NCI-H146 (cell line): Measurements from ENCODE around the gene PAX2.

Source experiments
- DNase-seq: peaks from one replicate; lab custom pipeline; 2025; lab: John Stamatoyannopoulos, UW

The PAX2 gene

GRCh38 chr10:100817268-100817839, 72.0 kb downstream of the PAX2 start:
- no peak for DNase-seq

- DNase-seq: no peak
Measured at GRCh38 chr10:100819424-100819823, 74.0 kb downstream of the PAX2 start.

- no peak for DNase-seq
Measured at GRCh38 chr10:100823194-100823593, 77.8 kb downstream of the PAX2 start.

- DNase-seq: no peak
Measured at GRCh38 chr10:100824886-100825285, 79.5 kb downstream of the PAX2 start.

GRCh38 chr10:100825325-100825875, 80.0 kb downstream of the PAX2 start:
- DNase-seq: no peak

- no peak for DNase-seq
Measured at GRCh38 chr10:100826031-100826651, 80.8 kb downstream of the PAX2 start.

GRCh38 chr10:100826661-100826982, 81.2 kb downstream of the PAX2 start:
- DNase-seq: no peak

- DNase-seq: peak; percentile 46
Measured at GRCh38 chr10:100826983-100827818, 81.8 kb downstream of the PAX2 start.

GRCh38 chr10:100827819-100828737, 82.7 kb downstream of the PAX2 start:
- DNase-seq: peak; percentile 40

- DNase-seq: peak; percentile 19
Measured at GRCh38 chr10:100828738-100829096, 83.3 kb downstream of the PAX2 start.

- DNase-seq: no peak
Measured at GRCh38 chr10:100829097-100829870, 83.9 kb downstream of the PAX2 start.

- no peak for DNase-seq
Measured at GRCh38 chr10:100829933-100830727, 84.7 kb downstream of the PAX2 start.

- no peak for DNase-seq
Measured at GRCh38 chr10:100830728-100831111, 85.3 kb downstream of the PAX2 start.

GRCh38 chr10:100831742-100832141, 86.4 kb downstream of the PAX2 start:
- no peak for DNase-seq

- DNase-seq: no peak
Measured at GRCh38 chr10:100835810-100836209, 90.4 kb downstream of the PAX2 start.

GRCh38 chr10:100836891-100837290, 91.5 kb downstream of the PAX2 start:
- no peak for DNase-seq

- DNase-seq: no peak
Measured at GRCh38 chr10:100837300-100837699, 91.9 kb downstream of the PAX2 start.

GRCh38 chr10:100838986-100839385, 93.6 kb downstream of the PAX2 start:
- no peak for DNase-seq

- no peak for DNase-seq
Measured at GRCh38 chr10:100841528-100841927, 96.1 kb downstream of the PAX2 start.

GRCh38 chr10:100847440-100847839, 102.1 kb downstream of the PAX2 start:
- DNase-seq: no peak
